OCI-LY1 (cell line): ENCODE data around the gene CDH1.

Experiments used
- H2AFZ ChIP-seq: fragments of 200-600 bp; sonication (generic), shearing (Covaris generic); 2 replicates; pipeline ENCODE4 v1.6.0; 2014; ENCODE audit warnings: antibody characterized with exemption, mild to moderate bottlenecking, low read length
- H3F3A ChIP-seq: fragments of 200-600 bp; sonication (generic), shearing (Covaris generic); 2 replicates; pipeline ENCODE4 v1.6.0; 2014; ENCODE audit warnings: mild to moderate bottlenecking, antibody characterized with exemption, low read length, moderate library complexity; ENCODE audit not compliant: insufficient read depth
- H3K27ac ChIP-seq: fragments of 200-600 bp; sonication (generic); 2 replicates; pipeline ENCODE4 v1.5.1; 2014; ENCODE audit warnings: low read length, mixed run types, mild to moderate bottlenecking, low read depth; ENCODE audit not compliant: poor library complexity, severe bottlenecking
- H3K27me3 ChIP-seq: fragments of 200-600 bp; sonication (generic); 2 replicates; pipeline ENCODE4 v1.6.0; 2014; ENCODE audit warnings: antibody characterized with exemption, mild to moderate bottlenecking, low read length, moderate library complexity; ENCODE audit not compliant: insufficient read depth
- H3K36me3 ChIP-seq: fragments of 200-600 bp; sonication (generic); 2 replicates; pipeline ENCODE4 v1.6.1; 2014; ENCODE audit warnings: mild to moderate bottlenecking, antibody characterized with exemption, low read length, moderate library complexity, mixed read lengths; ENCODE audit not compliant: insufficient read depth
- H3K4me1 ChIP-seq: fragments of 200-600 bp; sonication (generic); 2 replicates; pipeline ENCODE4 v1.5.1; 2014; ENCODE audit warnings: mild to moderate bottlenecking, low read length, moderate library complexity; ENCODE audit not compliant: insufficient read depth, severe bottlenecking
- H3K4me2 ChIP-seq: fragments of 200-600 bp; sonication (generic), shearing (Covaris generic); 2 replicates; pipeline ENCODE4 v1.6.1; 2014; ENCODE audit warnings: low read length
- H3K4me3 ChIP-seq: fragments of 200-600 bp; sonication (generic); 2 replicates; pipeline ENCODE4 v1.5.1; 2014; ENCODE audit warnings: low read length, low read depth, mild to moderate bottlenecking, mixed read lengths; ENCODE audit not compliant: poor library complexity, severe bottlenecking
- H3K79me2 ChIP-seq: fragments of 200-600 bp; shearing (Covaris generic); 2 replicates; pipeline ENCODE4 v1.6.1; 2016; ENCODE audit warnings: mixed run types, low read length, mixed read lengths; ENCODE audit not compliant: insufficient read depth
- H3K9ac ChIP-seq: fragments of 200-600 bp; sonication (generic), shearing (Covaris generic); 2 replicates; pipeline ENCODE4 v1.6.1; 2014; ENCODE audit warnings: mild to moderate bottlenecking, low read length, mixed read lengths
- H3K9me2 ChIP-seq: fragments of 200-600 bp; sonication (generic), shearing (Covaris generic); 2 replicates; pipeline ENCODE4 v1.6.1; 2014; ENCODE audit warnings: low read depth, mild to moderate bottlenecking, low read length, mixed read lengths
- H3K9me3 ChIP-seq: fragments of 200-600 bp; shearing (Covaris generic); 2 replicates; pipeline ENCODE4 v1.6.1; 2014; ENCODE audit warnings: low read length, mixed read lengths
- H4K20me1 ChIP-seq: fragments of 200-600 bp; sonication (generic), shearing (Covaris generic); 2 replicates; pipeline ENCODE4 v1.6.0; 2016; ENCODE audit warnings: mild to moderate bottlenecking, low read length; ENCODE audit not compliant: insufficient read depth
- EZH2 ChIP-seq: fragments of 200-600 bp; sonication (generic), shearing (Covaris generic); IDR thresholded peaks from 2 replicates; pipeline ENCODE4 v1.8.0; 2017; ENCODE audit warnings: borderline replicate concordance, mixed run types, mild to moderate bottlenecking, antibody characterized with exemption, low read length, moderate library complexity, mixed read lengths
- TF ChIP-seq, protein P1 (sequence below): fragments of 200-600 bp; sonication (generic), shearing (Covaris generic); IDR thresholded peaks from 2 replicates; pipeline ENCODE4 v1.5.1; 2017; ENCODE audit warnings: mild to moderate bottlenecking, antibody characterized with exemption, low read length, moderate library complexity, mixed read lengths

CDH1 gene

GRCh38 chr16:68860978-68861892, 124.1 kb downstream of the CDH1 start:
- H3K4me3 ChIP-seq: no peak overlapping the region
- H3K79me2 ChIP-seq: no peaks in the 10 kb centered on the region
- H4K20me1 ChIP-seq: no peaks in the 10 kb centered on the region
- no peaks in the 10 kb centered on the region for H3K27me3 ChIP-seq
- H3K9ac ChIP-seq: no peak overlapping the region
- H3K36me3 ChIP-seq: peaks cover 18% of the 10 kb centered on the region; the same call in 1 of the 2 replicates
- H3K9me2 ChIP-seq: no peaks in the 10 kb centered on the region
- H3K4me1 ChIP-seq: no peaks in the 10 kb centered on the region
- no peak overlapping the region for H3K27ac ChIP-seq
- H3K4me2 ChIP-seq: no peak overlapping the region
- no peaks in the 10 kb centered on the region for H3F3A ChIP-seq
- no peak overlapping the region for H2AFZ ChIP-seq
- H3K9me3 ChIP-seq: no peaks in the 10 kb centered on the region
- no peak for TF ChIP-seq EZH2
- TF ChIP-seq, protein P1, sequence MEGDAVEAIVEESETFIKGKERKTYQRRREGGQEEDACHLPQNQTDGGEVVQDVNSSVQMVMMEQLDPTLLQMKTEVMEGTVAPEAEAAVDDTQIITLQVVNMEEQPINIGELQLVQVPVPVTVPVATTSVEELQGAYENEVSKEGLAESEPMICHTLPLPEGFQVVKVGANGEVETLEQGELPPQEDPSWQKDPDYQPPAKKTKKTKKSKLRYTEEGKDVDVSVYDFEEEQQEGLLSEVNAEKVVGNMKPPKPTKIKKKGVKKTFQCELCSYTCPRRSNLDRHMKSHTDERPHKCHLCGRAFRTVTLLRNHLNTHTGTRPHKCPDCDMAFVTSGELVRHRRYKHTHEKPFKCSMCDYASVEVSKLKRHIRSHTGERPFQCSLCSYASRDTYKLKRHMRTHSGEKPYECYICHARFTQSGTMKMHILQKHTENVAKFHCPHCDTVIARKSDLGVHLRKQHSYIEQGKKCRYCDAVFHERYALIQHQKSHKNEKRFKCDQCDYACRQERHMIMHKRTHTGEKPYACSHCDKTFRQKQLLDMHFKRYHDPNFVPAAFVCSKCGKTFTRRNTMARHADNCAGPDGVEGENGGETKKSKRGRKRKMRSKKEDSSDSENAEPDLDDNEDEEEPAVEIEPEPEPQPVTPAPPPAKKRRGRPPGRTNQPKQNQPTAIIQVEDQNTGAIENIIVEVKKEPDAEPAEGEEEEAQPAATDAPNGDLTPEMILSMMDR: no peak

DNA sequence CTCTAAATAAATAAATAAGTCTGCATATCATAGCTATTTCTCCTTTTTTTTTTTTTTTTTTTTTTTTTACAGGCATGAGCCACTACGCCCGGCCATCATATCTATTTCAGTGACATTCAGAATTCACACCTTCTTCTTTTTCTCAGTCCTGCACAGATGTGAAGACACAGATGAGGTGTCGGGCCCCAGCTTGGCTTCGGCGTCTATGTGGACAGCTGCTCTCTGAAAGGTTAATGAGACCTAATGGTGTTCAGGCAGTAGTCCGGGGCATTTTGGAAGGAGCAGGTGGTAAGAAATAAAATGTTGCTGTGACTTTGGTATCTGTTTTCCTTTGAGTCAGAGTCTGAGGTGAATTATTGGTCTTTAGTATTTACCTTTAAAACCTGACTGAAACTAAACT, 129.8 kb downstream of the CDH1 start:
- no peak overlapping the region for H2AFZ ChIP-seq
- no peak overlapping the region for H3K27ac ChIP-seq
- H3K27me3 ChIP-seq: no peaks in the 10 kb centered on the region
- H3K36me3 ChIP-seq: peaks cover 5% of the 10 kb centered on the region; the same call in 1 of the 2 replicates
- H3K4me2 ChIP-seq: no peak overlapping the region
- no peaks in the 10 kb centered on the region for H3K9me2 ChIP-seq
- H3K9me3 ChIP-seq: no peaks in the 10 kb centered on the region
- H3K9ac ChIP-seq: no peak overlapping the region
- no peaks in the 10 kb centered on the region for H3F3A ChIP-seq
- H3K4me1 ChIP-seq: no peaks in the 10 kb centered on the region
- no peaks in the 10 kb centered on the region for H3K79me2 ChIP-seq
- H3K4me3 ChIP-seq: no peak overlapping the region
- H4K20me1 ChIP-seq: no peaks in the 10 kb centered on the region
- no peak for TF ChIP-seq EZH2
- TF ChIP-seq, protein P1: no peak

DNA sequence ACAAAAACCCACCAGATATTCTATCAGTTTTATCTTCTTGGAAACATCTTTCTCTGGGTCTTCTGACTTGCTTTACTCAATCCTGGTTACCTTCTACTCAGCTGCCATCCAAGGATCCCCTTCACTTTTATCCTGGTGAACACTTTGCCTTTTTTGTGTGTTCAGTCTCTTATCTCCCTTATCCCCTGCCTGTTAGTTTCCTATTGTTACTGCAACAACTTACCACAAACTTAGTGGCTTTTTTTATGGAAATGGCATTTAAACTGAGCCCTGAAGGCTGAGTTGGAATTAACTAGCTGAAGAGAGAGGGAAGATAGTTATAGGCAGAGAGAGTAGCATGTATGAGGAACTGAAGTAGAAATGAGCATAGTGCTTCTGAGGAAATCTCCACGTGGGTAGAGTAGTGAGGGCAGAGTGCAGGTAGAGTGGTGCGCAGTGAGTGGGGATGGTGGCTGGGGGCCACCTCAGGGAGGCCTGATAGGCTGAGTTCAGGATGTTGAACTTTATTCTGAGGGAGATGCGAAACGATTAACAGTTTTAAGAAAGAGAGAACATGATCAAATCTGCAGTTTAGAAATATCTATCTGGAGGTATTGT, 132.5 kb downstream of the CDH1 start:
- Histone ChIP-seq H3K9me3 (no peaks in the 10 kb centered on the region), H3K27me3 (no peaks in the 10 kb centered on the region), H3K4me1 (no peaks in the 10 kb centered on the region), H3K9ac (no peak overlapping the region), H3K79me2 (no peaks in the 10 kb centered on the region), H3K36me3 (peaks cover 13% of the 10 kb centered on the region), H4K20me1 (no peaks in the 10 kb centered on the region), H3F3A (no peaks in the 10 kb centered on the region), H3K4me2 (no peak overlapping the region), H3K27ac (no peak overlapping the region), H3K4me3 (no peak overlapping the region), H3K9me2 (no peaks in the 10 kb centered on the region), H2AFZ (no peak overlapping the region)
- TF ChIP-seq, protein P1: no peak
- no peak for TF ChIP-seq EZH2
